Measurements from ENCODE around the gene IQGAP3.

DNA sequence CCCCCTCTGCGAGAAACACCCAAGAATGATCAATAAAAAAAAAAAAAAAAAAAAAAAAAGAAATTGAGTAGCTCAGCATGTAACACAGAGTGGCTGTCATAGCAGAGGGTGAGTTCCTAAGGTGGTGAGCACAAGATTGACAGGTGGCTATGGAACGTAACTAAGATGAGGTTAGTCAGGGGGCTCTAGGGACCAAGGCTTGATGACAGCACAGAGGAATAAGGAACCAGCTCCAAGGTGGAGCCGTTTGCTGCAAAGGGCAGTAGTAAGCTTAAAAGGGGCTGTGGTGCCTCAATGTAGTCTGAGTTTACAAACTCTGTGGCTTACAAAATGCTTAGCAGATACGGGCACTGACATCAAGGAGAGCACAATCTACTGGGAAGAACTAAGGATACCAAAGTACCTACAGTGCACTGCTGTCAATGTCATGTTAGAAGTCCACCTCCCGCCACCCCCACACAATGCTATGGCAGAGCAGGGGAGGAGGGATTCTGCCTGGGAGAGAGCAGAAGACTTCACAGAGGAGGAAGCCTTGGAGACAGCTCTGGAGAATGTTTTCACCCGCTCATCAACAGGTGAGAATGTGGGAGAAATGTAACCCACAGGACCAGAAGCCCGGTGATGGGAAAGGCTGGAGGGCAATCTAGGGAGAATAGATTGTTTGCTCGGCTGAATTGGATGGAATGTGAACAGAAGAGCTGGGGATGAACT, 13.1 kb downstream of the IQGAP3 start:
- TF ChIP-seq EP300 (IDR thresholded peaks at IDR 0.05; ENCODE audit: borderline replicate concordance in 1 of 2, low read depth in 1 of 2, low read length in 1 of 2) (no peak), ELF1 (IDR thresholded peaks at IDR 0.05) (no peak), CTCF (IDR thresholded peaks at IDR 0.05) (no peak), TAF1 (IDR thresholded peaks at IDR 0.05; ENCODE audit: borderline replicate concordance, low read depth, low read length) (no peak), NFIC (IDR thresholded peaks at IDR 0.05; ENCODE audit: borderline replicate concordance) (no peak), JUND (IDR thresholded peaks at IDR 0.05) (no peak), SIN3A (IDR thresholded peaks at IDR 0.05; ENCODE audit: borderline replicate concordance, low read depth, low read length) (no peak), POLR2AphosphoS5 (IDR thresholded peaks at IDR 0.05; ENCODE audit: low read depth, low read length) (no peak), MEF2A (IDR thresholded peaks at IDR 0.05; ENCODE audit: borderline replicate concordance, low read depth) (no peak)
- TF ChIP-seq, protein P1, sequence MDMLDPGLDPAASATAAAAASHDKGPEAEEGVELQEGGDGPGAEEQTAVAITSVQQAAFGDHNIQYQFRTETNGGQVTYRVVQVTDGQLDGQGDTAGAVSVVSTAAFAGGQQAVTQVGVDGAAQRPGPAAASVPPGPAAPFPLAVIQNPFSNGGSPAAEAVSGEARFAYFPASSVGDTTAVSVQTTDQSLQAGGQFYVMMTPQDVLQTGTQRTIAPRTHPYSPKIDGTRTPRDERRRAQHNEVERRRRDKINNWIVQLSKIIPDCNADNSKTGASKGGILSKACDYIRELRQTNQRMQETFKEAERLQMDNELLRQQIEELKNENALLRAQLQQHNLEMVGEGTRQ (IDR thresholded peaks at IDR 0.05; ENCODE audit: borderline replicate concordance, low read depth, low read length): no peak
